ENCODE results near the gene CCR7. TPM values are rescaled to one million over a fixed set of nuclear protein-coding genes. Genes with fewer than 3 reads are reported as not detected.
A peak's percentile ranks its signal among the peaks of the same experiment; 100 is the strongest.

CCR7 gene
- total RNA-seq, 1 donor from 2014 or later: not detected

DNA sequence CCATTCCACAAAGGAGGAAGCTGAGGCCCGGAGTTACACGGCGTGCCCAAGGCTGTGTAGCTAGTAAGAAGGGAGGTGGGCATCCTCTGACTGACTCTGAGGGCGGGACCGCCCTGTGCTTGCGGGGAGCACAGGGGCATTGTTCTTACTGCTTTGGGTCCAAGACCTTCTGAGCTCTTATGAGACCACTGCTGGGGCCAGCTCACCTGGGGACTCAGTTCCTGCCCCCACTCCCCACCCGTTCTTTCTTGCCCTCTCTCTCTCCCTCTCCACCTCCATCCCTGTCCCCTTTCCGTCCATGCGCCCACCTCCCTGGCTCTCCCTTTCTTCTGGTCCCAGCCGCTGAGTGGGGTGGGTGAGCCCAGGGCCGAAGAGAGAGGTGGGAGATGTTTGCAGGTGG is 19.6 kb downstream of the CCR7 start:
- Histone ChIP-seq H3K36me3 (ENCODE audit: insufficient read depth, low read length) (no peaks in the 10 kb centered on the region), H3K27me3 (ENCODE audit: insufficient read depth, low read length) (no peaks in the 10 kb centered on the region), H3K79me2 (ENCODE audit: insufficient read depth, low read length) (no peaks in the 10 kb centered on the region), H3K27ac (ENCODE audit: low read depth, low read length) (no peak overlapping the region), H3K9ac (ENCODE audit: low read length) (no peak overlapping the region), H4K20me1 (ENCODE audit: insufficient read depth, low read length) (no peaks in the 10 kb centered on the region), H3K9me3 (ENCODE audit: insufficient read depth, low read depth, low read length) (no peaks in the 10 kb centered on the region), H2AFZ (ENCODE audit: low read depth, low read length) (no peak overlapping the region), H3K4me3 (ENCODE audit: insufficient read depth, low read depth, low read length) (no peak overlapping the region), H3K4me2 (ENCODE audit: low read length) (no peak overlapping the region), H3K4me1 (ENCODE audit: insufficient read depth, low read length) (peaks cover 42% of the 10 kb centered on the region)
- peaks cover 18% of the 10 kb centered on the region for H3K27me3 Mint-ChIP-seq (ENCODE audit: low read depth, unreplicated experiment)
- no peaks in the 10 kb centered on the region for H3K36me3 Mint-ChIP-seq (ENCODE audit: low read depth, unreplicated experiment)
- TF ChIP-seq, protein P1, sequence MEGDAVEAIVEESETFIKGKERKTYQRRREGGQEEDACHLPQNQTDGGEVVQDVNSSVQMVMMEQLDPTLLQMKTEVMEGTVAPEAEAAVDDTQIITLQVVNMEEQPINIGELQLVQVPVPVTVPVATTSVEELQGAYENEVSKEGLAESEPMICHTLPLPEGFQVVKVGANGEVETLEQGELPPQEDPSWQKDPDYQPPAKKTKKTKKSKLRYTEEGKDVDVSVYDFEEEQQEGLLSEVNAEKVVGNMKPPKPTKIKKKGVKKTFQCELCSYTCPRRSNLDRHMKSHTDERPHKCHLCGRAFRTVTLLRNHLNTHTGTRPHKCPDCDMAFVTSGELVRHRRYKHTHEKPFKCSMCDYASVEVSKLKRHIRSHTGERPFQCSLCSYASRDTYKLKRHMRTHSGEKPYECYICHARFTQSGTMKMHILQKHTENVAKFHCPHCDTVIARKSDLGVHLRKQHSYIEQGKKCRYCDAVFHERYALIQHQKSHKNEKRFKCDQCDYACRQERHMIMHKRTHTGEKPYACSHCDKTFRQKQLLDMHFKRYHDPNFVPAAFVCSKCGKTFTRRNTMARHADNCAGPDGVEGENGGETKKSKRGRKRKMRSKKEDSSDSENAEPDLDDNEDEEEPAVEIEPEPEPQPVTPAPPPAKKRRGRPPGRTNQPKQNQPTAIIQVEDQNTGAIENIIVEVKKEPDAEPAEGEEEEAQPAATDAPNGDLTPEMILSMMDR (IDR thresholded peaks at IDR 0.05; ENCODE audit: insufficient read depth, low read depth, low read length): no peak
- no peak for TF ChIP-seq EZH2 (IDR thresholded peaks at IDR 0.05; ENCODE audit: insufficient read depth, low read length)
- DNase-seq (ENCODE audit: low read depth) (no peak), FAIRE-seq (no peak)
- peaks cover 19% of the 10 kb centered on the region for H3K4me1 Mint-ChIP-seq (ENCODE audit: low read depth, unreplicated experiment)
- no peak overlapping the region for H3K27ac Mint-ChIP-seq (ENCODE audit: unreplicated experiment)
- no peak overlapping the region for H3K4me3 Mint-ChIP-seq (ENCODE audit: unreplicated experiment)
- H3K9me3 Mint-ChIP-seq (ENCODE audit: unreplicated experiment): peaks cover 5% of the 10 kb centered on the region

DNA sequence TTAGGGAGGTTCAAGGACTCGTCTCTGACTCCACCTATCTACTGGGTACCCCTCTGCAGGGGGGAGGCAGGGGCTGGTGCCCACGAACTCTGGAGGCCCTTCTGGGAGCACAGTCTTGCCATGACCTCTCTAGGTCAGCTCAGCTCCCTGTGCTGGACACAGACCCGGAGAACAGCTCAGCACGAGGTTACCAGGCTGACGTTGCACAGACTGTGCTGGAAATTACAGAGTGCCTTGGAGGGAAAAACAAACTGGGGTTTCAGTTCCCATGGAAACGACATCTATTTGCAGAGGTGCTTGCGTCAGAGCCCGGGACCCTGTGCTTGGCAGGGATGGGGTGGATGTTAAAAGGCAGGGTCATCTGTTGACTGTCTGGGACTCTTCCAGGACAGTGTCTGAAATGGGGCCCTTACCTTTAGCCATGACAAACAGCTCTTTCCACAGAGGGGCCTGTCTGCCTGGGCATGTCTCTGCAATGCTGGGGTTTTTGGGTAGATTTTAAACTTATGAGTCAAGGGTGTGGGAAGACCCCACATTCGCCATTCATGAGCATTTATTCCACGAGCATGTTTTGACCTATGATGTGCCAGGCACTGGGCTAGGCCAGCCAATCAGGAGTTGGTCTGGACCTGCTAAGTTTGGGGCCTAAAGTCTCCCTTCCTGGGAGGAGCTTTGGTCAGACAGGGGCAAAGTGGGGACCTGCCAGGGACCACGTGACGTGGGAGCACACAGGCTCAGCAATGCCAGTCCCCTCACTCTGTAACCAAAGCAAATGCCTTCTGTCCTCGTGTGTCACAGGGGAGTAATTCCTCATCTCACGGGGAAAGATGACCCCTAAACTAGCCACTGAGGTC is 22.5 kb downstream of the CCR7 start:
- no peak for TF ChIP-seq EZH2 (IDR thresholded peaks at IDR 0.05; ENCODE audit: insufficient read depth, low read length)
- TF ChIP-seq, protein P1 (IDR thresholded peaks at IDR 0.05; ENCODE audit: insufficient read depth, low read depth, low read length): no peak
- Mint-ChIP-seq H3K27me3 (ENCODE audit: low read depth, unreplicated experiment) (peaks cover 13% of the 10 kb centered on the region), H3K36me3 (ENCODE audit: low read depth, unreplicated experiment) (no peaks in the 10 kb centered on the region), H3K4me1 (ENCODE audit: low read depth, unreplicated experiment) (peaks cover 11% of the 10 kb centered on the region), H3K27ac (ENCODE audit: unreplicated experiment) (peak overlapping the region; percentile 92), H3K9me3 (ENCODE audit: unreplicated experiment) (peaks cover 5% of the 10 kb centered on the region), H3K4me3 (ENCODE audit: unreplicated experiment) (no peak overlapping the region)
- Histone ChIP-seq H3K9me3 (ENCODE audit: insufficient read depth, low read depth, low read length) (no peaks in the 10 kb centered on the region), H3K27ac (ENCODE audit: low read depth, low read length) (peak overlapping the region; percentile 61), H3K36me3 (ENCODE audit: insufficient read depth, low read length) (no peaks in the 10 kb centered on the region), H3K4me1 (ENCODE audit: insufficient read depth, low read length) (peaks cover 22% of the 10 kb centered on the region), H4K20me1 (ENCODE audit: insufficient read depth, low read length) (no peaks in the 10 kb centered on the region), H3K4me3 (ENCODE audit: insufficient read depth, low read depth, low read length) (no peak overlapping the region), H2AFZ (ENCODE audit: low read depth, low read length) (no peak overlapping the region), H3K9ac (ENCODE audit: low read length) (peak overlapping the region; percentile 54), H3K79me2 (ENCODE audit: insufficient read depth, low read length) (no peaks in the 10 kb centered on the region), H3K4me2 (ENCODE audit: low read length) (peak overlapping the region; percentile 11), H3K27me3 (ENCODE audit: insufficient read depth, low read length) (no peaks in the 10 kb centered on the region)
- FAIRE-seq (peak; percentile 32), DNase-seq (ENCODE audit: low read depth) (peak; percentile 91)

Data from astrocyte (in vitro differentiated cells and primary cell).